IMR-90 (cell line): Measurements from ENCODE around the gene SENP2.

Source experiments
- MAFK ChIP-seq: IDR thresholded peaks from 2 replicates; pipeline ENCODE4 v1.6.1; 2012; ENCODE audit warnings: low read depth, low read length, improper control_type of control experiment
- MAZ ChIP-seq: IDR thresholded peaks from 2 replicates; pipeline ENCODE4 v1.6.1; 2012; ENCODE audit warnings: low read depth, mild to moderate bottlenecking, low read length, improper control_type of control experiment, moderate library complexity, borderline replicate concordance
- NFE2L2 ChIP-seq: fragments of 150-350 bp; IDR thresholded peaks from 2 replicates; pipeline ENCODE4 v1.6.1; 2016; ENCODE audit warnings: low read depth, mild to moderate bottlenecking, low read length
- POLR2A ChIP-seq: IDR thresholded peaks from 2 replicates; pipeline ENCODE4 v1.6.1; 2012; ENCODE audit warnings: mild to moderate bottlenecking, low read depth, low read length
- RAD21 ChIP-seq: IDR thresholded peaks from 2 replicates; pipeline ENCODE4 v1.6.1; 2012; ENCODE audit warnings: low read length, improper control_type of control experiment
- RFX5 ChIP-seq: IDR thresholded peaks from 2 replicates; pipeline ENCODE4 v1.8.0; 2012; ENCODE audit warnings: low read depth, mild to moderate bottlenecking, low read length, moderate library complexity
- SMC3 ChIP-seq: fragments of 150-350 bp; IDR thresholded peaks from 2 replicates; pipeline ENCODE4 v1.6.1; 2016; ENCODE audit warnings: low read depth, mild to moderate bottlenecking, antibody characterized with exemption, low read length, moderate library complexity
- TF ChIP-seq, protein P1 (sequence below): conservative IDR thresholded peaks from 2 replicates; pipeline ENCODE4 v1.5.1; 2012; ENCODE audit warnings: mild to moderate bottlenecking, low read depth, low read length, improper control_type of control experiment
- TF ChIP-seq, protein P2 (sequence below): fragments of 150-350 bp; IDR thresholded peaks from 2 replicates; pipeline ENCODE4 v1.6.1; 2017; ENCODE audit warnings: mild to moderate bottlenecking, antibody characterized with exemption, low read length, low read depth

DNA sequence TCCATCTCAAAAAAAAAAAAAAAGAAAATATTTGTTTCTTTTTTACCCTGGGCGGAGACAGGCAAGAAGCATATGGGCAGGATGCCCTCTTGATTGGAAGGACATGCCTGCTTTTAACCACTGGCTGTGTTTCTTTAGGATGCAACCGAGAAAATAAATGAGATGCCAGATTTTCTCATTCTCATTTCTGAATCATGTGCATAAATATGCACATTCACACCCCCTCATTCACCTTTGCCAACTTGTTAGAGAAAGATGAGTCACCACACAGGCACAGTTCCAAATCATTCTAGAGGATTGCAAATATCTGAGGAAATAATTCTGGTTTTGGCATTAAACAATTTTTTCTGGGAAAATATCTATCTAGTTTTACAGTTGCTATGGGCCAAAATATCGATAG, 37.0 kb upstream of the SENP2 start:
- TF ChIP-seq POLR2A (no peak), NFE2L2 (no peak), RAD21 (no peak), SMC3 (no peak), MAFK (0 out of 2 replicates have a peak, but pooled peaks have one; percentile 8), RFX5 (no peak), MAZ (no peak)
- TF ChIP-seq, protein P1, sequence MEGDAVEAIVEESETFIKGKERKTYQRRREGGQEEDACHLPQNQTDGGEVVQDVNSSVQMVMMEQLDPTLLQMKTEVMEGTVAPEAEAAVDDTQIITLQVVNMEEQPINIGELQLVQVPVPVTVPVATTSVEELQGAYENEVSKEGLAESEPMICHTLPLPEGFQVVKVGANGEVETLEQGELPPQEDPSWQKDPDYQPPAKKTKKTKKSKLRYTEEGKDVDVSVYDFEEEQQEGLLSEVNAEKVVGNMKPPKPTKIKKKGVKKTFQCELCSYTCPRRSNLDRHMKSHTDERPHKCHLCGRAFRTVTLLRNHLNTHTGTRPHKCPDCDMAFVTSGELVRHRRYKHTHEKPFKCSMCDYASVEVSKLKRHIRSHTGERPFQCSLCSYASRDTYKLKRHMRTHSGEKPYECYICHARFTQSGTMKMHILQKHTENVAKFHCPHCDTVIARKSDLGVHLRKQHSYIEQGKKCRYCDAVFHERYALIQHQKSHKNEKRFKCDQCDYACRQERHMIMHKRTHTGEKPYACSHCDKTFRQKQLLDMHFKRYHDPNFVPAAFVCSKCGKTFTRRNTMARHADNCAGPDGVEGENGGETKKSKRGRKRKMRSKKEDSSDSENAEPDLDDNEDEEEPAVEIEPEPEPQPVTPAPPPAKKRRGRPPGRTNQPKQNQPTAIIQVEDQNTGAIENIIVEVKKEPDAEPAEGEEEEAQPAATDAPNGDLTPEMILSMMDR, result no peak
- TF ChIP-seq, protein P2, sequence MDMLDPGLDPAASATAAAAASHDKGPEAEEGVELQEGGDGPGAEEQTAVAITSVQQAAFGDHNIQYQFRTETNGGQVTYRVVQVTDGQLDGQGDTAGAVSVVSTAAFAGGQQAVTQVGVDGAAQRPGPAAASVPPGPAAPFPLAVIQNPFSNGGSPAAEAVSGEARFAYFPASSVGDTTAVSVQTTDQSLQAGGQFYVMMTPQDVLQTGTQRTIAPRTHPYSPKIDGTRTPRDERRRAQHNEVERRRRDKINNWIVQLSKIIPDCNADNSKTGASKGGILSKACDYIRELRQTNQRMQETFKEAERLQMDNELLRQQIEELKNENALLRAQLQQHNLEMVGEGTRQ, result no peak
